ENCODE data around the gene HOXA3.

The HOXA3 gene

GRCh38 chr7:27145914-27146412, 6.4 kb downstream of the HOXA3 start:
- DNase-seq: no peak

GRCh38 chr7:27145165-27145913, 7.0 kb downstream of the HOXA3 start:
- no peak for DNase-seq

GRCh38 chr7:27144781-27145164, 7.6 kb downstream of the HOXA3 start:
- DNase-seq: no peak

GRCh38 chr7:27143950-27144780, 8.2 kb downstream of the HOXA3 start:
- DNase-seq: no peak

GRCh38 chr7:27143023-27143949, 9.1 kb downstream of the HOXA3 start, which contains the start of gene HOXA5:
Gene HOXA5 (minus strand): TSS chr7:27143681. CDS start chr7:27143607, 74 bp downstream.
- no peak for DNase-seq

GRCh38 chr7:27142580-27143022, 9.8 kb downstream of the HOXA3 start:
- DNase-seq: no peak

GRCh38 chr7:27141923-27142579, 10.3 kb downstream of the HOXA3 start:
- no peak for DNase-seq

GRCh38 chr7:27141137-27141922, 11.1 kb downstream of the HOXA3 start:
- DNase-seq: no peak

GRCh38 chr7:27140126-27140857, 12.1 kb downstream of the HOXA3 start:
- no peak for DNase-seq

- no peak for DNase-seq
Observed at GRCh38 chr7:27139334-27140125, 12.9 kb downstream of the HOXA3 start.

- DNase-seq: no peak
Observed at GRCh38 chr7:27138985-27139333, 13.4 kb downstream of the HOXA3 start.

GRCh38 chr7:27138472-27138871, 13.9 kb downstream of the HOXA3 start:
- DNase-seq: no peak

- no peak for DNase-seq
Observed at GRCh38 chr7:27137640-27138315, 14.6 kb downstream of the HOXA3 start.

GRCh38 chr7:27134392-27134791, 18.0 kb downstream of the HOXA3 start:
- no peak for DNase-seq

- DNase-seq: no peak
Observed at GRCh38 chr7:27133409-27134231, 18.8 kb downstream of the HOXA3 start.

GRCh38 chr7:27132978-27133377, 19.4 kb downstream of the HOXA3 start:
- DNase-seq: no peak

GRCh38 chr7:27132214-27132613, 20.2 kb downstream of the HOXA3 start:
- DNase-seq: no peak

Data from anterior cingulate cortex (tissue), 58 donors.